H1 (cell line): ENCODE results near the gene BEAN1. TPM values are rescaled to one million over a fixed set of nuclear protein-coding genes. Genes with fewer than 3 reads are reported as not detected.

Source experiments
- CTCF ChIA-PET: fragments of 300-600 bp; sonication (Branson Sonifier 250); formaldehyde crosslinking; loops from one replicate; lab custom pipeline; 2021; ENCODE audit not compliant: partially characterized antibody; lab: Charles Lee
- POLR2A ChIA-PET: fragments of 300-600 bp; sonication (Branson Sonifier 250); formaldehyde crosslinking; loops from one replicate; lab custom pipeline; 2021; ENCODE audit warnings: inconsistent platforms; ENCODE audit not compliant: partially characterized antibody; lab: Charles Lee
- DNase-seq, 2 experiments: peaks; one replicate each; pipeline versions ENCODE4 v3.0.0 to v3.0.0-alpha.2; 2010 to 2022; ENCODE audit warnings: low spot score in 2 of 2, low read depth in 1 of 2, mixed read lengths in 1 of 2
- FAIRE-seq: peaks from 2 replicates; lab custom pipeline; 2011; peaks lifted over from hg19 to GRCh38; lab: Jason Lieb, UNC
- H2AFZ ChIP-seq: 2 replicates; pipeline ENCODE4 v1.8.1; 2012; ENCODE audit warnings: low read length, inconsistent platforms
- H2AK5ac ChIP-seq: 2 replicates; pipeline ENCODE4 v1.6.1; 2013; ENCODE audit warnings: low read depth, low read length
- H2BK120ac ChIP-seq: replicated peaks from 2 replicates; pipeline ENCODE3; 2013; ENCODE audit warnings: low read depth, low read length, inconsistent platforms
- H2BK12ac ChIP-seq: 2 replicates; pipeline ENCODE4 v1.6.1; 2013; ENCODE audit warnings: low read depth, low read length
- H2BK15ac ChIP-seq: 2 replicates; pipeline ENCODE4 v1.6.1; 2013; ENCODE audit warnings: low read length
- H2BK20ac ChIP-seq: 2 replicates; pipeline ENCODE4 v1.6.1; 2013; ENCODE audit warnings: low read length
- H2BK5ac ChIP-seq: 2 replicates; pipeline ENCODE4 v1.6.1; 2013; ENCODE audit warnings: low read depth, low read length
- H3K14ac ChIP-seq: 2 replicates; pipeline ENCODE4 v1.6.1; 2013; ENCODE audit warnings: inconsistent platforms; ENCODE audit not compliant: insufficient read length
- H3K18ac ChIP-seq: 2 replicates; pipeline ENCODE4 v1.6.1; 2013; ENCODE audit warnings: low read length; ENCODE audit errors: extremely low read depth
- H3K23ac ChIP-seq: 2 replicates; pipeline ENCODE4 v1.6.1; 2013; ENCODE audit warnings: inconsistent platforms; ENCODE audit not compliant: insufficient read length
- H3K23me2 ChIP-seq: 2 replicates; pipeline ENCODE4 v1.6.1; 2013; ENCODE audit warnings: low read depth, low read length
- H3K27ac ChIP-seq: 2 replicates; pipeline ENCODE4 v1.6.1; 2011; ENCODE audit warnings: low read depth, low read length, inconsistent platforms
- H3K27me3 ChIP-seq, 4 experiments: replicated peaks in 1 of 4; 1 replicate in 1 of 4; 2 replicates in 3 of 4; pipeline versions ENCODE4 v1.6.1 to v1.8.1; 2011 to 2013; ENCODE audit warnings: low read length in 3 of 4, mild to moderate bottlenecking in 3 of 4, inconsistent platforms in 2 of 4, mixed read lengths in 2 of 4, moderate library complexity in 1 of 4; ENCODE audit not compliant: control insufficient read depth in 3 of 4, insufficient read depth in 3 of 4; ENCODE audit errors: extremely low read depth in 1 of 4
- H3K36me3 ChIP-seq, 4 experiments: 2 replicates each; pipeline versions ENCODE4 v1.6.1 to v1.8.1; 2011 to 2013; ENCODE audit warnings: mild to moderate bottlenecking in 4 of 4, low read length in 3 of 4, moderate library complexity in 2 of 4, control low read depth in 1 of 4, inconsistent platforms in 1 of 4; ENCODE audit not compliant: insufficient read depth in 4 of 4, control insufficient read depth in 2 of 4
- H3K4ac ChIP-seq: replicated peaks from 2 replicates; pipeline ENCODE3; 2013; ENCODE audit warnings: low read length, low read depth, mixed read lengths, inconsistent platforms; ENCODE audit not compliant: insufficient read length
- H3K4me1 ChIP-seq, 4 experiments: replicated peaks in 1 of 4; 1 replicate in 1 of 4; 2 replicates in 3 of 4; pipeline versions ENCODE4 v1.6.1 to v1.8.1; 2011 to 2013; ENCODE audit warnings: low read length in 3 of 4, inconsistent platforms in 2 of 4, mixed read lengths in 1 of 4; ENCODE audit not compliant: insufficient read depth in 4 of 4, control insufficient read depth in 3 of 4
- H3K4me2 ChIP-seq, 2 experiments: 2 replicates each; pipeline versions ENCODE4 v1.6.1 to v1.8.1; 2011 to 2013; ENCODE audit warnings: low read depth in 2 of 2, low read length in 2 of 2, control low read depth in 1 of 2, inconsistent platforms in 1 of 2, mild to moderate bottlenecking in 1 of 2; ENCODE audit not compliant: insufficient read depth in 1 of 2
- H3K4me3 ChIP-seq, 4 experiments: fragments of 200-600, 300-600 bp in 1 of 4; sonication (generic), shearing (Covaris generic), sonication (Bioruptor Twin) in 1 of 4; 2 replicates each; pipeline versions ENCODE4 v1.5.1 to v1.8.1; 2011 to 2016; ENCODE audit warnings: low read length in 4 of 4, low read depth in 3 of 4, control low read depth in 2 of 4, inconsistent platforms in 2 of 4, mild to moderate bottlenecking in 2 of 4, mixed read lengths in 1 of 4, moderate library complexity in 1 of 4; ENCODE audit not compliant: insufficient read depth in 2 of 4; ENCODE audit errors: extremely low read depth in 1 of 4
- H3K56ac ChIP-seq: replicated peaks from 2 replicates; pipeline ENCODE3; 2013; ENCODE audit warnings: low read depth, mild to moderate bottlenecking, mixed read lengths, low read length, inconsistent platforms; ENCODE audit not compliant: insufficient read length
- H3K79me1 ChIP-seq: 2 replicates; pipeline ENCODE4 v1.6.1; 2013; ENCODE audit warnings: low read depth, low read length, control low read depth
- H3K79me2 ChIP-seq, 2 experiments: 2 replicates each; pipeline versions ENCODE4 v1.6.1 to v1.8.1; 2012 to 2013; ENCODE audit warnings: low read length in 2 of 2, mild to moderate bottlenecking in 2 of 2, inconsistent platforms in 1 of 2; ENCODE audit not compliant: insufficient read depth in 2 of 2, control insufficient read depth in 1 of 2
- H3K9ac ChIP-seq, 4 experiments: replicated peaks in 1 of 4; 1 replicate in 1 of 4; 2 replicates in 3 of 4; pipeline versions ENCODE4 v1.6.1 to v1.8.1; 2011 to 2013; ENCODE audit warnings: low read depth in 3 of 4, low read length in 3 of 4, control low read depth in 2 of 4, mild to moderate bottlenecking in 2 of 4, moderate library complexity in 2 of 4, inconsistent platforms in 1 of 4; ENCODE audit errors: extremely low read depth in 1 of 4
- H3K9me3 ChIP-seq, 2 experiments: 2 replicates each; pipeline versions ENCODE4 v1.6.1 to v1.8.1; 2012 to 2013; ENCODE audit warnings: mild to moderate bottlenecking in 2 of 2, moderate library complexity in 2 of 2, control low read depth in 1 of 2, inconsistent platforms in 1 of 2, low read depth in 1 of 2, low read length in 1 of 2, mixed read lengths in 1 of 2; ENCODE audit not compliant: insufficient read depth in 2 of 2
- H4K20me1 ChIP-seq, 2 experiments: replicated peaks in 1 of 2; 2 replicates each; pipeline versions ENCODE3 to v1.8.1; 2011 to 2013; ENCODE audit warnings: inconsistent platforms in 2 of 2, low read length in 2 of 2, mild to moderate bottlenecking in 1 of 2; ENCODE audit not compliant: insufficient read depth in 2 of 2, control insufficient read depth in 1 of 2
- H4K5ac ChIP-seq: 2 replicates; pipeline ENCODE4 v1.6.1; 2013; ENCODE audit warnings: low read length, low read depth, mixed read lengths, inconsistent platforms; ENCODE audit not compliant: insufficient read length
- H4K8ac ChIP-seq: 2 replicates; pipeline ENCODE4 v1.8.0; 2013; ENCODE audit warnings: mild to moderate bottlenecking, moderate library complexity, low read length, inconsistent platforms; ENCODE audit not compliant: insufficient read depth; ENCODE audit errors: extremely low read depth
- H4K91ac ChIP-seq: replicated peaks from 2 replicates; pipeline ENCODE3; 2013; ENCODE audit warnings: low read length, mixed read lengths, inconsistent platforms; ENCODE audit not compliant: insufficient read length
- MAFK ChIP-seq: IDR thresholded peaks from 2 replicates; pipeline ENCODE4 v1.6.1; 2012; ENCODE audit warnings: low read depth, mild to moderate bottlenecking, improper control_type of control experiment, low read length
- WGBS, 2 experiments: shearing (Covaris generic) in 1 of 2; methylation state at CpG; one replicate each; pipeline versions ENCODE4 v1.1.6 to v1.1.7; 2013 to 2015; ENCODE audit warnings: low lambda C conversion rate in 2 of 2, mixed read lengths in 2 of 2, inconsistent platforms in 1 of 2, low coverage in 1 of 2, missing lambda C conversion rate in 1 of 2; ENCODE audit not compliant: insufficient replicate concordance in 2 of 2, insufficient coverage in 1 of 2, insufficient read length in 1 of 2; ENCODE audit errors: extremely low coverage in 1 of 2, missing lambda C conversion rate in 1 of 2; 5-methylcytosine and 5-hydroxymethylcytosine counted together
- polyA plus RNA-seq, 7 experiments: library from polyadenylated mRNA; depleted of rRNA in 3 of 7; stranded (reverse) in 5 of 7; unstranded in 2 of 7; fragments of >200 nt in 5 of 7; fragments of 200-250 nt in 2 of 7; gene quantifications; 1 replicate in 5 of 7; 2 replicates in 1 of 7; 4 replicates in 1 of 7; pipeline versions ENCODE4 v1.2.1 to v1.2.3, GENCODE V29; 2011 to 2013; ENCODE audit warnings: missing spikeins in 2 of 7, mixed read lengths in 2 of 7
- total RNA-seq: library from RNA; stranded (reverse); fragmentation: NEBNext Ultra II Directional; extraction: Animal tissue kit (Norgen Biotek cat#: 25700); gene quantifications from 2 replicates; pipeline ENCODE4 v1.2.1, GENCODE V29; 2021
- TF ChIP-seq, protein P1 (sequence below): IDR thresholded peaks from 2 replicates; pipeline ENCODE4 v1.6.1; 2011; ENCODE audit warnings: low read depth, mild to moderate bottlenecking, low read length; ENCODE audit not compliant: insufficient read depth

BEAN1 gene
- total and polyA plus RNA-seq, 2 of the 8 experiments (the other 6 are each of a cell fraction or from before 2014, with no cell fraction given), result 0.08 TPM; not detected in 1

DNA sequence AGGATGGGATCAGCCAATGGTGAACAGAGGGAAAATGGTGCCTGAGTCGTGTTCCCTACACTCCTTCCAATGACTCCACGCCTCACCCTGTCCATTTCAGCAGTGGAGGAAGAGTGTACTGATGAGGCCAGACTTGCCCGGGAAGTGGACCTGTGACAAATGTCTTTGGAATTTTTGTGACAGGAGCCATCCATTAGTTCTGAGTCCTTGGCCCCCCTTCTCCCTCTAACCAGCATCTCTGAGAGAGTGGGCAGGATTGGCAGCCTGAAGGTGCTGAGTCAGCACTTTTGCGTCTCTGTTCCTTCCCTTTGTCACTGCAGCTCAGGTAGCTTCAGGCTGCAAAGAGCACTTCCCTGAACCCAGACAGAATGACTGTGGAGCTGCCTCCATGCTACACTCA lies 30.8 kb downstream of the BEAN1 start:
- H2BK120ac ChIP-seq, result no peak overlapping the region
- no peak overlapping the region; the same call in 1 of the 2 replicates for H2BK12ac ChIP-seq
- H3K79me2 ChIP-seq, result no peaks in the 10 kb centered on the region
- ChIA-PET POLR2A (no interaction called here), CTCF (interaction anchor here (0.6 to 5.3 kb wide), 9 partner anchors 11 to 1679 kb away, joined by 3 to 30 read pairs (median 4); partner anchors contain the start of gene CKLF)
- no peak overlapping the region for H3K4me3 ChIP-seq
- peaks cover 0 to 4% (median 1%) of the 10 kb centered on the region in 4 experiments; a peak in 1 of 7 replicates for H3K4me1 ChIP-seq
- no peak overlapping the region for H3K4ac ChIP-seq
- H3K9me3 ChIP-seq, result no peaks in the 10 kb centered on the region
- FAIRE-seq (no peak), DNase-seq (no peak)
- H3K9ac ChIP-seq, result no peak overlapping the region
- H3K79me1 ChIP-seq, result no peaks in the 10 kb centered on the region
- H3K14ac ChIP-seq, result no peak overlapping the region
- no peak overlapping the region for H3K4me2 ChIP-seq
- no peak overlapping the region for H3K56ac ChIP-seq
- no peak overlapping the region for H3K23ac ChIP-seq
- no peaks in the 10 kb centered on the region for H4K20me1 ChIP-seq
- no peak overlapping the region for H3K27ac ChIP-seq
- 70% methylated on average over 4 of the region's 4 CpGs; no CpG with 5 or more reads in 1 of the 2 experiments for WGBS, 2 experiments
- no peaks in the 10 kb centered on the region for H3K27me3 ChIP-seq
- no peak overlapping the region for H2AK5ac ChIP-seq
- peak overlapping the region; percentile 83 for H2AFZ ChIP-seq
- H3K23me2 ChIP-seq, result peaks cover 2% of the 10 kb centered on the region; the same call in 1 of the 2 replicates
- H2BK20ac ChIP-seq, result no peak overlapping the region
- no peak overlapping the region for H2BK5ac ChIP-seq
- H3K18ac ChIP-seq, result no peak overlapping the region
- H3K36me3 ChIP-seq, result no peaks in the 10 kb centered on the region
- H4K5ac ChIP-seq, result no peak overlapping the region
- H2BK15ac ChIP-seq, result no peak overlapping the region
- no peak overlapping the region; the same call in 1 of the 2 replicates for H4K8ac ChIP-seq
- H4K91ac ChIP-seq, result no peak overlapping the region
- TF ChIP-seq, protein P1, sequence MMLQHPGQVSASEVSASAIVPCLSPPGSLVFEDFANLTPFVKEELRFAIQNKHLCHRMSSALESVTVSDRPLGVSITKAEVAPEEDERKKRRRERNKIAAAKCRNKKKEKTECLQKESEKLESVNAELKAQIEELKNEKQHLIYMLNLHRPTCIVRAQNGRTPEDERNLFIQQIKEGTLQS, result no peak
- peak; percentile 100 for TF ChIP-seq MAFK
